Ovary (tissue), 3 donors: Measurements from ENCODE around the gene POC1A.
"Not testable (repeated sequence)": the region's sequence is repeated elsewhere in the genome, so short reads cannot be mapped to it uniquely, and the experiment has no call there.

Source experiments
- EP300 ChIP-seq: sonication (generic); formaldehyde crosslinking; IDR thresholded peaks from one replicate; pipeline ENCODE4 v1.6.1; 2017; ENCODE audit warnings: antibody characterized with exemption
- TF ChIP-seq, protein P1 (sequence below), 3 donors: fragments of 450-650 bp in 2 of 3; fragments of 200-600 bp in 1 of 3; IDR thresholded peaks; one replicate each; pipeline versions ENCODE4 v1.5.1 to v1.8.0; 2016 to 2022; ENCODE audit warnings: antibody characterized with exemption in 3 of 3, mild to moderate bottlenecking in 1 of 3
- donor health status: DM: no; HTN: no; CAD: no.

DNA sequence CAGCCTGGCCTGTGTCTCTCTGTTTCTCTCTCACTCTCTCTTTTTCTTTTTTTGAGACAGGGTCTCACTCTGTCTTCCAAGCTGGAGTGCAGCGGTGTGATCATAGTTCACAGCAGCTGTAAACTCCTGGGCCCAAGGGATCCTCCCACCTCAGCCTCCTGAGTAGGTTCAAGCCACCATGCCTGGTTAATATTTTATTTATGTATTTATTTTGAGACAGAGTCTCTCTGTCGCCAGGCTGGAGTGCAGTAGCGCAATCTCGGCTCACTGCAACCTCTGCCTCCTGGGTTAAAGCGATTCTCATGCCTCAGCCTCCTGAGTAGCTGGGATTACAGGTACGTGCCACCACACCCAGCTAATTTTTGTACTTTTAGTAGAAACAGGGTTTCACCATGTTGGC lies 120.5 kb downstream of the POC1A start:
- TF ChIP-seq, protein P1, sequence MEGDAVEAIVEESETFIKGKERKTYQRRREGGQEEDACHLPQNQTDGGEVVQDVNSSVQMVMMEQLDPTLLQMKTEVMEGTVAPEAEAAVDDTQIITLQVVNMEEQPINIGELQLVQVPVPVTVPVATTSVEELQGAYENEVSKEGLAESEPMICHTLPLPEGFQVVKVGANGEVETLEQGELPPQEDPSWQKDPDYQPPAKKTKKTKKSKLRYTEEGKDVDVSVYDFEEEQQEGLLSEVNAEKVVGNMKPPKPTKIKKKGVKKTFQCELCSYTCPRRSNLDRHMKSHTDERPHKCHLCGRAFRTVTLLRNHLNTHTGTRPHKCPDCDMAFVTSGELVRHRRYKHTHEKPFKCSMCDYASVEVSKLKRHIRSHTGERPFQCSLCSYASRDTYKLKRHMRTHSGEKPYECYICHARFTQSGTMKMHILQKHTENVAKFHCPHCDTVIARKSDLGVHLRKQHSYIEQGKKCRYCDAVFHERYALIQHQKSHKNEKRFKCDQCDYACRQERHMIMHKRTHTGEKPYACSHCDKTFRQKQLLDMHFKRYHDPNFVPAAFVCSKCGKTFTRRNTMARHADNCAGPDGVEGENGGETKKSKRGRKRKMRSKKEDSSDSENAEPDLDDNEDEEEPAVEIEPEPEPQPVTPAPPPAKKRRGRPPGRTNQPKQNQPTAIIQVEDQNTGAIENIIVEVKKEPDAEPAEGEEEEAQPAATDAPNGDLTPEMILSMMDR (IDR thresholded peaks at IDR 0.05) = not testable (repeated sequence)
- TF ChIP-seq EP300 = not testable (repeated sequence)
